GM23338 (cell line): ENCODE measurements around the gene ANKUB1. TPM values are rescaled to one million over a fixed set of nuclear protein-coding genes. Genes with fewer than 3 reads are reported as not detected.
A peak's percentile ranks its signal among the peaks of the same experiment; 100 is the strongest.

Source experiments
- ATAC-seq: fragments of 200-7000 bp; cut with Tn5 transposase; 3 replicates; pipeline ENCODE4 v1.9.1; 2020
- DNase-seq: peaks from one replicate; pipeline ENCODE4 v3.0.0-alpha.2; 2015; ENCODE audit warnings: low spot score
- H2AFZ ChIP-seq: fragments of 200-600 bp; sonication (generic); 2 replicates; pipeline ENCODE4 v1.8.0; 2016; ENCODE audit warnings: antibody characterized with exemption, mild to moderate bottlenecking, moderate library complexity
- H3F3A ChIP-seq: fragments of 200-600 bp; sonication (generic); replicated peaks from 2 replicates; pipeline ENCODE4 v1.8.0; 2017; ENCODE audit warnings: antibody characterized with exemption, mixed run types, low read depth
- H3K27ac ChIP-seq: fragments of 200-600 bp; sonication (generic); 2 replicates; pipeline ENCODE4 v1.6.1; 2016; ENCODE audit warnings: low read depth
- H3K27me3 ChIP-seq: fragments of 200-600 bp; sonication (generic); 2 replicates; pipeline ENCODE4 v1.8.0; 2016; ENCODE audit warnings: mild to moderate bottlenecking, mixed run types, moderate library complexity; ENCODE audit not compliant: insufficient read depth
- H3K36me3 ChIP-seq: fragments of 200-600 bp; sonication (generic); 2 replicates; pipeline ENCODE4 v1.8.0; 2016; ENCODE audit warnings: mild to moderate bottlenecking; ENCODE audit not compliant: insufficient read depth
- H3K4me1 ChIP-seq: fragments of 200-600 bp; sonication (generic); 2 replicates; pipeline ENCODE4 v1.8.0; 2016; ENCODE audit warnings: mild to moderate bottlenecking, moderate library complexity; ENCODE audit not compliant: insufficient read depth
- H3K4me2 ChIP-seq: fragments of 200-600 bp; sonication (generic); 2 replicates; pipeline ENCODE4 v1.7.1; 2017; ENCODE audit warnings: mixed run types
- H3K4me3 ChIP-seq: fragments of 200-600 bp; sonication (generic); 2 replicates; pipeline ENCODE4 v1.6.1; 2016; ENCODE audit warnings: mixed run types
- H3K79me2 ChIP-seq: fragments of 200-600 bp; sonication (generic); replicated peaks from 2 replicates; pipeline ENCODE4 v1.8.0; 2017; ENCODE audit warnings: mild to moderate bottlenecking; ENCODE audit not compliant: insufficient read depth
- H3K9me2 ChIP-seq: fragments of 200-600 bp; sonication (generic); 2 replicates; pipeline ENCODE4 v1.8.0; 2017; ENCODE audit not compliant: insufficient read depth
- H4K20me1 ChIP-seq: fragments of 200-600 bp; sonication (generic); replicated peaks from 2 replicates; pipeline ENCODE4 v1.8.0; 2017; ENCODE audit warnings: mild to moderate bottlenecking; ENCODE audit not compliant: insufficient read depth
- H3K27ac Mint-ChIP-seq: 2 replicates; pipeline ENCODE4 v1.8.0; 2020; ENCODE audit warnings: inconsistent platforms, mild to moderate bottlenecking, moderate library complexity, mixed read lengths
- H3K27me3 Mint-ChIP-seq: 3 replicates; pipeline ENCODE4 v1.8.0; 2022; ENCODE audit warnings: low read depth, mild to moderate bottlenecking, moderate library complexity, mixed read lengths, inconsistent platforms; ENCODE audit not compliant: insufficient read depth, poor library complexity
- H3K36me3 Mint-ChIP-seq: 3 replicates; pipeline ENCODE4 v1.8.0; 2021; ENCODE audit warnings: low read depth, mild to moderate bottlenecking, inconsistent platforms, moderate library complexity, mixed read lengths
- H3K4me1 Mint-ChIP-seq: 3 replicates; pipeline ENCODE4 v1.8.0; 2020; ENCODE audit warnings: mild to moderate bottlenecking, inconsistent platforms, mixed read lengths
- H3K4me3 Mint-ChIP-seq: 3 replicates; pipeline ENCODE4 v1.8.0; 2021; ENCODE audit warnings: moderate library complexity, mild to moderate bottlenecking, inconsistent platforms, mixed read lengths
- H3K9me3 Mint-ChIP-seq: 3 replicates; pipeline ENCODE4 v1.8.0; 2020; ENCODE audit warnings: moderate library complexity, mild to moderate bottlenecking, inconsistent platforms, mixed read lengths
- REST ChIP-seq: IDR thresholded peaks from one replicate; pipeline ENCODE4 v1.6.1; 2018; ENCODE audit warnings: antibody characterized with exemption; ENCODE audit not compliant: unreplicated experiment
- STAT1 ChIP-seq: IDR thresholded peaks from one replicate; pipeline ENCODE4 v1.6.1; 2016; ENCODE audit warnings: antibody characterized with exemption; ENCODE audit not compliant: unreplicated experiment
- ZNF114 ChIP-seq: fragments of 250-450 bp; sonication (Bioruptor Pico); IDR thresholded peaks from 2 replicates; pipeline ENCODE4 v1.5.0; 2020; ENCODE audit warnings: mild to moderate bottlenecking, moderate library complexity
- ZNF331 ChIP-seq: fragments of 250-450 bp; sonication (Bioruptor Pico); IDR thresholded peaks from 2 replicates; pipeline ENCODE4 v1.5.0; 2020; ENCODE audit warnings: low read depth, mild to moderate bottlenecking, moderate library complexity
- polyA plus RNA-seq: library from polyadenylated mRNA; unstranded; fragments of >200 nt; fragmentation: Nextera tagmentation; extraction: Ambion mirVana; gene quantifications from 2 replicates; pipeline ENCODE4 v1.2.1, GENCODE V29; 2016
- total RNA-seq: library from RNA; depleted of rRNA; stranded (reverse); fragments of >200 nt; shearing (Covaris generic); gene quantifications from 2 replicates; pipeline ENCODE4 v1.2.3, GENCODE V29; 2014
- TF ChIP-seq, protein P1 (sequence below), 2 experiments: fragments of 200-600 bp in 1 of 2; sonication (generic) in 1 of 2; conservative IDR thresholded peaks; 2 replicates each; pipeline versions ENCODE4 v1.5.1 to v1.6.1; 2016 to 2017; ENCODE audit warnings: antibody characterized with exemption in 2 of 2, low read depth in 2 of 2, mild to moderate bottlenecking in 2 of 2, moderate library complexity in 1 of 2
- TF ChIP-seq, protein P2 (sequence below): IDR thresholded peaks from 2 replicates; pipeline ENCODE4 v1.6.1; 2016; ENCODE audit warnings: antibody characterized with exemption

ANKUB1 gene
- total and polyA plus RNA-seq, 2 experiments from 2014 or later: not detected

DNA sequence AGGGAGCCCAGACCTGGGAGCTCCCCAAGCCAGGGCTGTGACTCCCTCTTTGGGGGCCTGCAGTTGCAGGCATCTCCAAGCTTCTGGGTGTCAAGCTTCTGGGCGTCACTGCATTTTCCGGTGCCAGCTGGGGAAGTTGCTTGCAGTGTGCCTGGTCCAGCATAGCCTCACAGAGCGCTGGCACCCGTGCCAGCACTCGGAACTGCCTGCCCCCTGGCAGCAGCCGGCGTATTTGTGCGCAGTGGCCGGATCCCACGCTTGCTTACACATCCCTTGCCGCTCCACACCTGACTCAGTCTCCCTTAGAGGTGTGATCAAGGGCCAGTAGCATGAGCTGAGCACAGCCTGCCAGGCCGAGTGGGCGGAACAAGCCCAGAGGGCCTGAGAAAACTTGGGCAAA is 77.1 kb downstream of the ANKUB1 start (continued):
- TF ChIP-seq, protein P1, sequence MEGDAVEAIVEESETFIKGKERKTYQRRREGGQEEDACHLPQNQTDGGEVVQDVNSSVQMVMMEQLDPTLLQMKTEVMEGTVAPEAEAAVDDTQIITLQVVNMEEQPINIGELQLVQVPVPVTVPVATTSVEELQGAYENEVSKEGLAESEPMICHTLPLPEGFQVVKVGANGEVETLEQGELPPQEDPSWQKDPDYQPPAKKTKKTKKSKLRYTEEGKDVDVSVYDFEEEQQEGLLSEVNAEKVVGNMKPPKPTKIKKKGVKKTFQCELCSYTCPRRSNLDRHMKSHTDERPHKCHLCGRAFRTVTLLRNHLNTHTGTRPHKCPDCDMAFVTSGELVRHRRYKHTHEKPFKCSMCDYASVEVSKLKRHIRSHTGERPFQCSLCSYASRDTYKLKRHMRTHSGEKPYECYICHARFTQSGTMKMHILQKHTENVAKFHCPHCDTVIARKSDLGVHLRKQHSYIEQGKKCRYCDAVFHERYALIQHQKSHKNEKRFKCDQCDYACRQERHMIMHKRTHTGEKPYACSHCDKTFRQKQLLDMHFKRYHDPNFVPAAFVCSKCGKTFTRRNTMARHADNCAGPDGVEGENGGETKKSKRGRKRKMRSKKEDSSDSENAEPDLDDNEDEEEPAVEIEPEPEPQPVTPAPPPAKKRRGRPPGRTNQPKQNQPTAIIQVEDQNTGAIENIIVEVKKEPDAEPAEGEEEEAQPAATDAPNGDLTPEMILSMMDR (conservative IDR thresholded peaks at IDR 0.05; ENCODE audit: low read depth in 2 of 2): no peak
- TF ChIP-seq REST: no peak
- TF ChIP-seq, protein P2, sequence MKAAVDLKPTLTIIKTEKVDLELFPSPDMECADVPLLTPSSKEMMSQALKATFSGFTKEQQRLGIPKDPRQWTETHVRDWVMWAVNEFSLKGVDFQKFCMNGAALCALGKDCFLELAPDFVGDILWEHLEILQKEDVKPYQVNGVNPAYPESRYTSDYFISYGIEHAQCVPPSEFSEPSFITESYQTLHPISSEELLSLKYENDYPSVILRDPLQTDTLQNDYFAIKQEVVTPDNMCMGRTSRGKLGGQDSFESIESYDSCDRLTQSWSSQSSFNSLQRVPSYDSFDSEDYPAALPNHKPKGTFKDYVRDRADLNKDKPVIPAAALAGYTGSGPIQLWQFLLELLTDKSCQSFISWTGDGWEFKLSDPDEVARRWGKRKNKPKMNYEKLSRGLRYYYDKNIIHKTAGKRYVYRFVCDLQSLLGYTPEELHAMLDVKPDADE: no peak

DNA sequence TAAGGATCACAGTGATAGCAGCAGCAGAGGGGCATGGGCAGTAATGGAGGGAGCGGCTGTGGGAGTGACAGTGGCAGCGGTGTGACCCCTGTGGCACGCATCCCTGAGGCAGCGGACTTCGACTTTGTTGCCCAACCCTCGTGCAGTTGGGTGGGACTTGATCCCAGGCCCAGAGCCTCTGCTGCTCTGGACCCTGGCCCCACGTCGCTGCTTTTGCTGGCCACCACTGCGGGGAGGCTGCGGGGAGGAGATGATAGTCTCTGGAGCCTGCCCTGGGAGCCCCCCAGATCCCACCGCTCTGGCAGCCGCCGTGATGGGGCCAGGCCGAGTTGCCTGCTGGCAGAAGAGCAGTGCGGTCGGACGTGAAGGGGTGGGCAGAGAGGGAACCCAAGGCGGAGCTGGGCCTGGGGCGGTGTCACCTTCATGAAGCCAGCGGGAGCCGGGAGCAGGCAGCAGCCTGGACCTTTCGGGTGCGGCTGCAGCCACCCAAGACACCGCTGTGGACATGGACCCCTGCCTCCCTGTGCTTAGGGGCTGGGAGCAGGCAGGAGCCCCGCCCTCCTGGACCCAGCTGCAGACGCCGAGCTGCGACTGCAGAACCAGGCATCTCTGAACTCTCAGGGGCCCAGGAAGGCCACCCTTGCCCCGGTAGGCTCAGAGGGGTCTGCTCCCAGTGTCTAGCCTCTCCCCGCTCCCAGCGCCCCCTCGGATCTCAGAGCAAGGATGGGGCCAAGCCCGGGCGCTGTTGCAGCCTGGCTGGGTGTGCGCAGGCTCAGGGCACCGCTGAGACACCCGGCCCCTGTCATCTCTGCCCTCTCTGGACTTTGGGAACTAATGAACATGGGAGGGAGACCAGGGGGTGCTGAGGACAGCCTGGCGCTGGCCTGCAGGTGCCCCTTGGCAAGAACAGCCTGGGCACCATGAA is 78.4 kb downstream of the ANKUB1 start:
- no peak overlapping the region for H3K4me3 Mint-ChIP-seq
- H3F3A ChIP-seq: no peaks in the 10 kb centered on the region
- H3K9me2 ChIP-seq: no peaks in the 10 kb centered on the region
- H3K27ac Mint-ChIP-seq: no peak overlapping the region
- no peaks in the 10 kb centered on the region for H3K36me3 ChIP-seq
- no peaks in the 10 kb centered on the region for H3K27me3 Mint-ChIP-seq
- H3K27me3 ChIP-seq: no peaks in the 10 kb centered on the region
- H3K4me3 ChIP-seq: no peak overlapping the region
- no peaks in the 10 kb centered on the region for H3K36me3 Mint-ChIP-seq
- no peak overlapping the region for H3K4me2 ChIP-seq
- H3K9me3 Mint-ChIP-seq: no peaks in the 10 kb centered on the region
- peaks cover 4% of the 10 kb centered on the region; the same call in 2 of the 3 replicates for H3K4me1 Mint-ChIP-seq
- H2AFZ ChIP-seq: peak overlapping the region; percentile 10; the same call in 1 of the 2 replicates
- ATAC-seq (peak; percentile 45), DNase-seq (no peak)
- no peaks in the 10 kb centered on the region for H3K79me2 ChIP-seq
- H3K4me1 ChIP-seq: no peaks in the 10 kb centered on the region
- H4K20me1 ChIP-seq: no peaks in the 10 kb centered on the region
- H3K27ac ChIP-seq: no peak overlapping the region
- no peak for TF ChIP-seq REST
- TF ChIP-seq ZNF114 (CRISPR knock-in tag): no peak
- TF ChIP-seq, protein P1 (conservative IDR thresholded peaks at IDR 0.05; ENCODE audit: low read depth in 2 of 2): no peak
- TF ChIP-seq STAT1: no peak
- TF ChIP-seq ZNF331: no peak
